ENCODE data around the gene GPR183. TPM values are rescaled to one million over a fixed set of nuclear protein-coding genes. Genes with fewer than 3 reads are reported as not detected.
A peak's percentile ranks its signal among the peaks of the same experiment; 100 is the strongest.

The GPR183 gene
- total RNA-seq, 1 experiment from 2014 or later, result not detected

DNA sequence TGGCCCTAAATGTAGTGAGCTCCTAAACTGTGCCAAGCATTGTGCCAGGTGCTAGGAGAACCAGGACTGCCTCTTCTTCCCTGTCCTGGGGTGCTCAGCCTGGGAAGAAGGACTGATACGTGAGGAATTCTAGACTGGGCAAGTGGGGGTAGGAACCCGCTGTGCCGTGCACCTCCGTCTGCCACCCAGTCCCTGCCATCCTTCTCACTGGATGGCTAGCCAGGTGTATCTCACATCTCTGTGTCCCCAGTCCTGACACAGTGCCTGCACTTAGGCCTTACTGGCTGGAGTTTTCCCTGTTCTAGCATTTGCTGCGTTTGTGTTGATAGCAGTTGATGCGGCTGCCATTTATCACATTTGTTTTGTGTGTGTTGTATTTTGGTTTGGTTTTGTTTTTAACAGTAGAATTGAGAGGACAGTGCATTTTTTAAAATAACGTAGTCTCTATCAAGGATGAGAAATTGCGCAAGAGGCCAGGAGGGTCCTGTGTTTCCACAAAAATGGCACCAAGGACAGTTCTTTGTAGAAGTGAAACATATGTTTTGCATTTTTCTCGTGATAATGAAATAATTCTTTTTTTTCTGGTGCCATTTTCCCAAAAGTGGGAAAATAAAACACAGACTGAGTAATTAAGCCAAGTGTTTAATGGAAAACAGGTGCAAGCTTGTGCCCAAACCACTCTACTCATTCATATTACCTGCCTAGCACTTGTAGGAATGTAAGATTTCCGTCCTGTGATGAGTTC is 4.7 kb upstream of the GPR183 start:
- CTCF ChIA-PET, result interaction anchor here (1.3 kb wide), 1 partner anchor 125 kb away, joined by 3 read pairs; no protein-coding TSS in a partner anchor
- POLR2A ChIA-PET, result interaction anchor here (0.6 to 1.4 kb wide), 2 partner anchors 14 kb away, joined by 3 to 4 read pairs; no protein-coding TSS in a partner anchor
- TF ChIP-seq, protein P1, sequence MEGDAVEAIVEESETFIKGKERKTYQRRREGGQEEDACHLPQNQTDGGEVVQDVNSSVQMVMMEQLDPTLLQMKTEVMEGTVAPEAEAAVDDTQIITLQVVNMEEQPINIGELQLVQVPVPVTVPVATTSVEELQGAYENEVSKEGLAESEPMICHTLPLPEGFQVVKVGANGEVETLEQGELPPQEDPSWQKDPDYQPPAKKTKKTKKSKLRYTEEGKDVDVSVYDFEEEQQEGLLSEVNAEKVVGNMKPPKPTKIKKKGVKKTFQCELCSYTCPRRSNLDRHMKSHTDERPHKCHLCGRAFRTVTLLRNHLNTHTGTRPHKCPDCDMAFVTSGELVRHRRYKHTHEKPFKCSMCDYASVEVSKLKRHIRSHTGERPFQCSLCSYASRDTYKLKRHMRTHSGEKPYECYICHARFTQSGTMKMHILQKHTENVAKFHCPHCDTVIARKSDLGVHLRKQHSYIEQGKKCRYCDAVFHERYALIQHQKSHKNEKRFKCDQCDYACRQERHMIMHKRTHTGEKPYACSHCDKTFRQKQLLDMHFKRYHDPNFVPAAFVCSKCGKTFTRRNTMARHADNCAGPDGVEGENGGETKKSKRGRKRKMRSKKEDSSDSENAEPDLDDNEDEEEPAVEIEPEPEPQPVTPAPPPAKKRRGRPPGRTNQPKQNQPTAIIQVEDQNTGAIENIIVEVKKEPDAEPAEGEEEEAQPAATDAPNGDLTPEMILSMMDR (IDR thresholded peaks at IDR 0.05; ENCODE audit: unreplicated experiment), result no peak
- intact Hi-C loops (cut with micrococcal nuclease), result no loop called here
- Mint-ChIP-seq H3K9me3 (ENCODE audit: unreplicated experiment) (no peaks in the 10 kb centered on the region), H3K27me3 (ENCODE audit: insufficient read depth, unreplicated experiment) (no peaks in the 10 kb centered on the region), H3K36me3 (ENCODE audit: insufficient read depth, unreplicated experiment) (peaks cover 21% of the 10 kb centered on the region), H3K27ac (ENCODE audit: low read depth, unreplicated experiment) (peak overlapping the region; percentile 25), H3K4me3 (ENCODE audit: unreplicated experiment) (no peak overlapping the region), H3K4me1 (ENCODE audit: insufficient read depth, unreplicated experiment) (peaks cover 20% of the 10 kb centered on the region)
- DNase-seq (ENCODE audit: unreplicated experiment), result no peak
- no TSS peak for BruUV-seq (replicated peaks)

DNA sequence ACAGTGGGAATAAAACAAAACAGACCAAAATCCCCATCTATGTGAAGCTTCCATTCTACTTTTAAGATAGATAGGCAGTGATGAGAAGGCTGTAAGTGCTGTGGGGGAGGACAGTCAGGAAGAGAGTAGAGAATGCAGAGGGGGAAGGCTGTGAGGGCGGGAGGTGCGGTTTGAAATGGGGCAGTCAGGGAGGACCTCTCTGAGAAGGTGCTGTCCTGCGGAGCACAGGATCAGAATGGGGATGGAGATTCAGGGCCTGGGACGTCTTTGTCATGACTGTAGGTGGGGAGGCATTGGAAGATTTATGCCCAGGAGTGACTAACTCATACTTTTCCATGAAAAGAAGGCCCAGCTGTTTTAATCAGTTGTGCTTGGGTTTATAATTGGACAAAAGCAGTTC is 3.9 kb upstream of the GPR183 start:
- BruUV-seq (replicated peaks), result no TSS peak
- Mint-ChIP-seq H3K27me3 (ENCODE audit: insufficient read depth, unreplicated experiment) (no peaks in the 10 kb centered on the region), H3K9me3 (ENCODE audit: unreplicated experiment) (no peaks in the 10 kb centered on the region), H3K27ac (ENCODE audit: low read depth, unreplicated experiment) (peak overlapping the region; percentile 43), H3K4me1 (ENCODE audit: insufficient read depth, unreplicated experiment) (peaks cover 20% of the 10 kb centered on the region), H3K36me3 (ENCODE audit: insufficient read depth, unreplicated experiment) (peaks cover 16% of the 10 kb centered on the region), H3K4me3 (ENCODE audit: unreplicated experiment) (no peak overlapping the region)
- POLR2A ChIA-PET, result interaction anchor here (0.6 to 1.4 kb wide), 2 partner anchors 10 to 13 kb away, joined by 3 to 4 read pairs; no protein-coding TSS in a partner anchor
- TF ChIP-seq, protein P1 (IDR thresholded peaks at IDR 0.05; ENCODE audit: unreplicated experiment), result no peak
- no peak for DNase-seq (ENCODE audit: unreplicated experiment)
- CTCF ChIA-PET, result no interaction called here
- intact Hi-C loops (cut with micrococcal nuclease), result no loop called here

DNA sequence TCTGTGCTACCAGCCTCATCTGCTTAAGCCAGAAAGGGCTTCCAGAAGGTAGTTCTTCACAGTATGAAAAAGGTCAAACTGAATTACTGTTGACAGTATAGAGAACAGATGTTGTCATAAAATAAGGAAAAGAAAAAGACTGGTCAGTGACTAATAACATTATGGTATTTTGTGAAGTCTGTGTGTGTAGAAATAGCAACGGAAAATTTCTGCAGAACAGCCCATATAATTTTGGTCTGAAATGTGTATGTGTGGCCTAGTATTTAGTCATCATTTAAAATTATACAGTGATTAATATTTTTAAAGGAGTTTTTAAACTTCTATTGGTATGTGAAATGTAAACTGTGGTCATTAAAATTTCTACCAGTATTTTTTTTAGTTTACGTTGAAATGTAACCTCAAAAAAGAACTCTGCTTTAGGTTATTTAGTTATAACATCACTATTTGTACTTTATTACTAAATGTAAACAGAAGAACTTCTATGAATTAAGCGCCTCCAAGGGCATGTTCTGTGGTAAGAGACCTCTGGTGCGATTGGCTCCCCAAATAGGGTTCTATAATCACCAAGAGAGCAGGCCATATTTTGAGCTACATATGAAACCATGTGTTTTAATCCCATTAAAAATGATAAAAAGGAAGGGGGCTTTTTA is 3.3 kb upstream of the GPR183 start:
- CTCF ChIA-PET, result no interaction called here
- peaks cover 20% of the 10 kb centered on the region for H3K4me1 Mint-ChIP-seq (ENCODE audit: insufficient read depth, unreplicated experiment)

More for the DNA sequence above, 3.3 kb upstream of the GPR183 start:
- TF ChIP-seq, protein P1 (IDR thresholded peaks at IDR 0.05; ENCODE audit: unreplicated experiment), result no peak
- Mint-ChIP-seq H3K27ac (ENCODE audit: low read depth, unreplicated experiment) (peak overlapping the region; percentile 43), H3K27me3 (ENCODE audit: insufficient read depth, unreplicated experiment) (no peaks in the 10 kb centered on the region), H3K4me3 (ENCODE audit: unreplicated experiment) (no peak overlapping the region), H3K36me3 (ENCODE audit: insufficient read depth, unreplicated experiment) (peaks cover 16% of the 10 kb centered on the region), H3K9me3 (ENCODE audit: unreplicated experiment) (no peaks in the 10 kb centered on the region)
- intact Hi-C loops (cut with micrococcal nuclease), result no loop called here
- peak; percentile 33 for DNase-seq (ENCODE audit: unreplicated experiment)
- POLR2A ChIA-PET, result interaction anchor here (0.6 to 1.4 kb wide), 2 partner anchors 10 to 13 kb away, joined by 3 to 4 read pairs; no protein-coding TSS in a partner anchor
- no TSS peak for BruUV-seq (replicated peaks)

Measured in MCF 10A (cell line).